ENCODE results near the gene CUEDC1. TPM values are rescaled to one million over a fixed set of nuclear protein-coding genes. Genes with fewer than 3 reads are reported as not detected.

The CUEDC1 gene
- total and polyA plus RNA-seq, 2 of the 13 experiments (the other 11 are each of a cell fraction or from before 2014, with no cell fraction given) = 7.4 to 12.9 TPM

DNA sequence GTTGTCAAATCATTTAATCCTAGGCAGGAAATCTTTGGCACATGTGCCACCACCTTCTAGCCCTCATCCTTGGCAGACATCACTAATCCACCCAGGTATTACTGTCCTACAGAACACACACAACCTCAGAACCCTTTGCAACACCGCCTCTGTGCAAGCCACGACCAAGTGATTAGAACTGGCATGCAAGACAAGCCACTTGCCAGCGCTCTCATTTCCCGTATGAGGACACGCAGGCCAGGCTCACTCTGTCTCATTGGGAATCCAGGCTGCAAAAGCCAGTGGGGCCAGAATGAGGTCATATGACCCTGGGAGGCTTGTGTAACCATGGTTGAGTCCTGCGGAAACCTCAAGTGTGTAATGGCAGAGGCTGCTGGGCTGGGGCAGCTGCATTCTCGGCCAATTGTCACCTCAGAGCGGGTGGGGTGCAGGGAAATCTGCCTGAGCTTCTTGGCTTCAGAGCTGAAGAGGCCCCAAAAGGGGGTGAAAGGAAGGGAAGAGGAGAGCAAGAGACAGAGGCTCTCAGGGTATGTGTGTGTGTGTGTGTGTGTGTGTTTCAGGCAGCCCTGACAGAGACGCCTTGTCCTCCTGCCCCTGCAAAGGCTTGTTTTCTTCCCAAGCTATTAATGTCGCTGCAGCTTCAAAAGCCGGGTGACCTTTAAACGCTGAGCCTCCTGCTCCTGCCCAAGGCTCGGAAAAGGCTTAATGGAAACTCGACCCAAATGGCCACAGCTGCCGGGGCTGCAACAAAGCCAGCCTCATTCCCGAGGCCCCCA, 62.2 kb downstream of the CUEDC1 start (continued):
- TF ChIP-seq ZBTB40 (IDR thresholded peaks at IDR 0.05) (no peak), ZBTB40 (CRISPR knock-in tag; IDR thresholded peaks at IDR 0.05) (no peak), ZC3H13 (CRISPR knock-in tag; IDR thresholded peaks at IDR 0.05) (no peak; the same call in 1 of the 2 replicates), ZNF746 (CRISPR knock-in tag; IDR thresholded peaks at IDR 0.05) (peak; percentile 74; the same call in 1 of the 2 replicates), HDAC6 (IDR thresholded peaks at IDR 0.05; ENCODE audit: low read depth, low read length) (no peak), NFYB (CRISPR knock-in tag; IDR thresholded peaks at IDR 0.05) (no peak), PHF5A (CRISPR knock-in tag; IDR thresholded peaks at IDR 0.05; ENCODE audit: low read depth, unreplicated experiment) (no peak), CBX2 (IDR thresholded peaks at IDR 0.05; ENCODE audit: low read depth, low read length) (no peak), CBX2 (CRISPR knock-in tag; IDR thresholded peaks at IDR 0.05; ENCODE audit: low read depth) (no peak), ZNF547 (CRISPR knock-in tag; IDR thresholded peaks at IDR 0.05) (peak; percentile 28), MYC (CRISPR knock-in tag; IDR thresholded peaks at IDR 0.05; ENCODE audit: borderline replicate concordance) (peak; percentile 12; the same call in 1 of the 2 replicates), MAX (IDR thresholded peaks at IDR 0.05) (no peak; the same call in 1 of the 2 replicates), KDM3A (CRISPR knock-in tag; IDR thresholded peaks at IDR 0.05; ENCODE audit: low read depth) (0 out of 2 replicates have a peak, but pooled peaks have one; percentile 12), ZNF552 (CRISPR knock-in tag; IDR thresholded peaks at IDR 0.05; ENCODE audit: borderline replicate concordance) (no peak; the same call in 1 of the 2 replicates), MED13 (CRISPR knock-in tag; IDR thresholded peaks at IDR 0.05) (no peak; the same call in 1 of the 2 replicates), ZNF724P (CRISPR knock-in tag; IDR thresholded peaks at IDR 0.05; ENCODE audit: borderline replicate concordance) (no peak; the same call in 1 of the 2 replicates), RORA (CRISPR knock-in tag; IDR thresholded peaks at IDR 0.05) (no peak), ZZZ3 (CRISPR knock-in tag; IDR thresholded peaks at IDR 0.05; ENCODE audit: borderline replicate concordance) (no peak), CHD2 (IDR thresholded peaks at IDR 0.05; ENCODE audit: low read depth, low read length) (no peak), ZNF883 (CRISPR knock-in tag; IDR thresholded peaks at IDR 0.05; ENCODE audit: not compliant biosample characterization) (no peak)
- TF ChIP-seq, protein P1, sequence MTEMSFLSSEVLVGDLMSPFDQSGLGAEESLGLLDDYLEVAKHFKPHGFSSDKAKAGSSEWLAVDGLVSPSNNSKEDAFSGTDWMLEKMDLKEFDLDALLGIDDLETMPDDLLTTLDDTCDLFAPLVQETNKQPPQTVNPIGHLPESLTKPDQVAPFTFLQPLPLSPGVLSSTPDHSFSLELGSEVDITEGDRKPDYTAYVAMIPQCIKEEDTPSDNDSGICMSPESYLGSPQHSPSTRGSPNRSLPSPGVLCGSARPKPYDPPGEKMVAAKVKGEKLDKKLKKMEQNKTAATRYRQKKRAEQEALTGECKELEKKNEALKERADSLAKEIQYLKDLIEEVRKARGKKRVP (CRISPR knock-in tag; IDR thresholded peaks at IDR 0.05) = peak in 1 of 2 experiments; percentile 69; a peak in 1 of 4 replicates

Data from HepG2 (cell line).